Mesenchymal stem cell (in vitro differentiated cells and primary cell): ENCODE measurements around the gene GIPC3.
A peak's percentile ranks its signal among the peaks of the same experiment; 100 is the strongest.

Source experiments
- DNase-seq: peaks from one replicate; pipeline ENCODE4 v3.0.0-alpha.2; 2013
- H2AFZ ChIP-seq: one replicate; pipeline ENCODE4 v1.6.1; 2013; ENCODE audit warnings: low read depth, mild to moderate bottlenecking, control low read depth, inconsistent platforms, low read length, moderate library complexity
- H2AK5ac ChIP-seq: 2 replicates; pipeline ENCODE4 v1.6.1; 2013; ENCODE audit warnings: low read length, moderate library complexity, mild to moderate bottlenecking, inconsistent platforms; ENCODE audit not compliant: severe bottlenecking
- H2BK120ac ChIP-seq: one replicate; pipeline ENCODE4 v1.6.1; 2013; ENCODE audit warnings: low read depth, mild to moderate bottlenecking, inconsistent platforms, low read length, moderate library complexity
- H2BK12ac ChIP-seq, 2 experiments: one replicate each; pipeline ENCODE4 v1.6.1; 2013; ENCODE audit warnings: inconsistent platforms in 2 of 2, low read length in 2 of 2, mild to moderate bottlenecking in 2 of 2, moderate library complexity in 2 of 2, control low read depth in 1 of 2
- H2BK15ac ChIP-seq: one replicate; pipeline ENCODE4 v1.6.1; 2013; ENCODE audit warnings: mild to moderate bottlenecking, low read depth, inconsistent platforms; ENCODE audit not compliant: poor library complexity, severe bottlenecking
- H2BK5ac ChIP-seq: 2 replicates; pipeline ENCODE4 v1.6.1; 2013; ENCODE audit warnings: low read depth, mild to moderate bottlenecking, low read length, control low read depth, inconsistent platforms; ENCODE audit not compliant: poor library complexity, severe bottlenecking
- H3K14ac ChIP-seq, 2 experiments: one replicate each; pipeline ENCODE4 v1.6.1; 2013; ENCODE audit warnings: inconsistent platforms in 2 of 2, low read length in 2 of 2, control low read depth in 1 of 2, mild to moderate bottlenecking in 1 of 2, moderate library complexity in 1 of 2
- H3K18ac ChIP-seq, 2 experiments: one replicate each; pipeline ENCODE4 v1.6.1; 2013; ENCODE audit warnings: inconsistent platforms in 2 of 2, low read length in 2 of 2, control low read depth in 1 of 2, low read depth in 1 of 2, mild to moderate bottlenecking in 1 of 2
- H3K23ac ChIP-seq, 2 experiments: one replicate each; pipeline ENCODE4 v1.6.1; 2013; ENCODE audit warnings: inconsistent platforms in 2 of 2, low read length in 2 of 2, mild to moderate bottlenecking in 2 of 2, moderate library complexity in 2 of 2, control low read depth in 1 of 2
- H3K27ac ChIP-seq: 2 replicates; pipeline ENCODE4 v1.5.1; 2013; ENCODE audit warnings: mild to moderate bottlenecking, moderate library complexity, low read length, control low read depth, inconsistent platforms; ENCODE audit not compliant: poor library complexity, severe bottlenecking
- H3K27me3 ChIP-seq, 2 experiments: 2 replicates each; pipeline versions ENCODE4 v1.6.1 to v1.7.0; 2013; ENCODE audit warnings: low read length in 2 of 2, mild to moderate bottlenecking in 2 of 2, moderate library complexity in 2 of 2, control low read depth in 1 of 2, inconsistent platforms in 1 of 2; ENCODE audit not compliant: control insufficient read depth in 1 of 2, insufficient read depth in 1 of 2
- H3K36me3 ChIP-seq, 2 experiments: 2 replicates each; pipeline versions ENCODE4 v1.6.1 to v1.7.0; 2013; ENCODE audit warnings: low read length in 2 of 2, control low read depth in 1 of 2, inconsistent platforms in 1 of 2, low read depth in 1 of 2, mild to moderate bottlenecking in 1 of 2; ENCODE audit not compliant: insufficient read depth in 2 of 2, control insufficient read depth in 1 of 2
- H3K4ac ChIP-seq, 2 experiments: one replicate each; pipeline ENCODE4 v1.6.1; 2013; ENCODE audit warnings: inconsistent platforms in 2 of 2, low read length in 2 of 2, mild to moderate bottlenecking in 2 of 2, moderate library complexity in 2 of 2, control low read depth in 1 of 2, low read depth in 1 of 2
- H3K4me1 ChIP-seq: 2 replicates; pipeline ENCODE4 v1.6.1; 2013; ENCODE audit warnings: low read depth, low read length, control low read depth; ENCODE audit not compliant: control insufficient read depth, insufficient read depth
- H3K4me2 ChIP-seq: 2 replicates; pipeline ENCODE4 v1.6.1; 2013; ENCODE audit warnings: low read length, mild to moderate bottlenecking, inconsistent platforms; ENCODE audit not compliant: poor library complexity, severe bottlenecking
- H3K4me3 ChIP-seq, 2 experiments: 2 replicates each; pipeline versions ENCODE4 v1.5.1 to v1.7.0; 2013; ENCODE audit warnings: low read length in 2 of 2, mild to moderate bottlenecking in 2 of 2, control low read depth in 1 of 2, low read depth in 1 of 2; ENCODE audit not compliant: insufficient read depth in 1 of 2
- H3K79me1 ChIP-seq: replicated peaks from 2 replicates; pipeline ENCODE4 v1.6.1; 2013; ENCODE audit warnings: mild to moderate bottlenecking, control low read depth, low read length, inconsistent platforms; ENCODE audit not compliant: poor library complexity, severe bottlenecking
- H3K9ac ChIP-seq: 2 replicates; pipeline ENCODE4 v1.7.0; 2013; ENCODE audit warnings: mild to moderate bottlenecking, low read length, moderate library complexity
- H3K9me3 ChIP-seq: 2 replicates; pipeline ENCODE4 v1.7.0; 2013; ENCODE audit warnings: mild to moderate bottlenecking, low read length; ENCODE audit not compliant: control insufficient read depth
- H4K8ac ChIP-seq: one replicate; pipeline ENCODE4 v1.6.1; 2013; ENCODE audit warnings: inconsistent platforms, mild to moderate bottlenecking, low read length, moderate library complexity
- H4K91ac ChIP-seq: one replicate; pipeline ENCODE4 v1.6.1; 2013; ENCODE audit warnings: mild to moderate bottlenecking, low read length, inconsistent platforms
- WGBS: methylation state at CpG from one replicate; pipeline ENCODE4 v1.1.7; 2013; ENCODE audit warnings: mixed read lengths; 5-methylcytosine and 5-hydroxymethylcytosine counted together

GIPC3 gene

DNA sequence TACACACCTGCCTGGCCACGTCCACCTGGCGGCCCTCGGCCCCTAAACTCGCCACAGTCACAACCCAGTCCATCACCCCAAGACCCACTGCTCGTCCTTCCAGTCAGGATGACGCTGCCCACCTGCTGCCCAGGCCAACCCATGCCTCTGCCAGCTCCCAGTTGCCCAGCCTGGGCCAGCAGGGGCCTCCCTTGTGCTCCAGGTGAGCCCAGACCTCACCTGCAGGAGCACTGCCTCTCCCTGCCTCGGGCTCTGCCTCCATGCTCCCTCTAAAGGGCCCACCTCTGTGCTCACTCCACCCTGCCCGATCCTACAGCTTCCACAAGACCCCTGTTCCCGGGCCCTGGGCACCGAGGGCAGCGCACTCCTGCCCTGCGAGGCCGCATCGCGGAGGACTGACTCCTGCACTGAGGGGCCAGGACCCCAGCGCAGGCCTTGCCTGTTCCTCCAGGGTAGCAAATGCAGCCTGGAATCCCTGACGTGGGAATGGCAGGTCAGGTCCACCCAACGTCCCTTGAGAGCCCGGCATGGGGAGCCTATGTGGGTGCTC lies 49.3 kb downstream of the GIPC3 start:
- no peak overlapping the region for H3K9ac ChIP-seq
- H4K8ac ChIP-seq = no peak overlapping the region
- no peak overlapping the region for H2BK120ac ChIP-seq
- no peak overlapping the region for H2AFZ ChIP-seq
- 96% methylated on average over 19 of the region's 19 CpGs for WGBS
- no peak overlapping the region for H2BK12ac ChIP-seq
- no peak overlapping the region for H3K18ac ChIP-seq
- no peak overlapping the region for H3K4me3 ChIP-seq
- peaks cover 1% of the 10 kb centered on the region for H3K4me1 ChIP-seq
- no peak overlapping the region for H3K4me2 ChIP-seq
- no peak overlapping the region for H3K4ac ChIP-seq
- no peak overlapping the region for H2BK15ac ChIP-seq
- no peak overlapping the region for H2BK5ac ChIP-seq
- no peaks in the 10 kb centered on the region for H3K9me3 ChIP-seq
- H3K14ac ChIP-seq = no peak overlapping the region
- peaks cover 48% of the 10 kb centered on the region for H3K79me1 ChIP-seq
- no peak overlapping the region for H3K23ac ChIP-seq
- no peak overlapping the region for H2AK5ac ChIP-seq
- no peak for DNase-seq
- H3K27me3 ChIP-seq = no peaks in the 10 kb centered on the region
- no peak overlapping the region for H4K91ac ChIP-seq
- H3K36me3 ChIP-seq = peaks cover 45 to 91% of the 10 kb centered on the region in 2 experiments
- no peak overlapping the region for H3K27ac ChIP-seq

DNA sequence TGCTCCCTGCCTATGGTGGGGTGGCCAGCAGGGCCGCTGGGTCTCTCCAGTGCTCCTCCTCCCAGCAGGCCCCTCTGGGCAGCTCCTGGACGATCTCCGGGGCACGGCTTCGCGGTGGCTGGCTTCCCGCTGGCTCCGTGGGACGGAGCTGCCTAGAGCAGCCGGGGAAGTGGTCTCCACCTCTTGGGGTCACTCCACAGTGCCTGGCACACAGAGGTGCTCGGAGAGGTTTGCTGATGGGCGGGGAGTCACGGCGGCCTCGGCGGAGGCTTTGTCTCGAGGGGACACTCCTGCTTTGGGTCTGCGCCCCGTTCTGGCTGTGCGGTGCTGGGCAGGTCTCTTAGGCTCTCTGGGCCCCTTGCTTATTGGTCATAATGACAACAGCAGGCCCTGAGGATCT lies 51.2 kb downstream of the GIPC3 start:
- Histone ChIP-seq H2BK12ac (no peak overlapping the region), H3K14ac (no peak overlapping the region)
- 95% methylated on average over 20 of the region's 20 CpGs for WGBS

DNA sequence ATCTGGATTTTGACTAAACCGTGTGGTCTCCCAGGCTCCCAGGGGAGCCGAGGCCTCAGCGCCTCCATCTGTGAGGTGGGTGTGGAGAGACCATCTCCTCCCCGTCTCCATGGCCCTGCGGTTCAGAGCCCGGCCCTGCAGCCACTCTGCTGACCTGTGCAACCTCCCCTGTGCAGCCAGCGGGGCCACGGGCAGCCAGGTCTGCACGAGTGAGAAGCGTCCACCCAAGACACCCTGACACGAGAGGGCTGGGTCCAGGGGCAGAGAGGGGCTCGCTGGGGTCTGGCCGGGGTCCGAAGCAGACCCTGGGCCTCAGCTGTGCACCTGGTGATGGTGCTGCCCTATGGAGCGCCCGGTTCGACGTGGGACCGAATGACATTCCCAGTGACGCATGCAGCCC lies 51.7 kb downstream of the GIPC3 start:
- H3K9ac ChIP-seq = no peak overlapping the region
- H2AK5ac ChIP-seq = no peak overlapping the region
- H2AFZ ChIP-seq = no peak overlapping the region
- H3K27ac ChIP-seq = no peak overlapping the region
- H3K4me1 ChIP-seq = no peaks in the 10 kb centered on the region
- H3K79me1 ChIP-seq = peaks cover 45% of the 10 kb centered on the region
- 95% methylated on average over 20 of the region's 20 CpGs for WGBS
- peaks cover 43 to 88% of the 10 kb centered on the region in 2 experiments for H3K36me3 ChIP-seq
- H3K4me3 ChIP-seq = no peak overlapping the region
- no peak overlapping the region for H2BK15ac ChIP-seq
- H4K8ac ChIP-seq = no peak overlapping the region
- no peak overlapping the region for H3K14ac ChIP-seq
- DNase-seq = no peak
- no peak overlapping the region for H3K23ac ChIP-seq
- no peaks in the 10 kb centered on the region for H3K27me3 ChIP-seq
- H4K91ac ChIP-seq = no peak overlapping the region
- no peaks in the 10 kb centered on the region for H3K9me3 ChIP-seq
- H3K4ac ChIP-seq = no peak overlapping the region
- H2BK5ac ChIP-seq = no peak overlapping the region
- H2BK120ac ChIP-seq = no peak overlapping the region
- H3K4me2 ChIP-seq = no peak overlapping the region
- H2BK12ac ChIP-seq = no peak overlapping the region
- no peak overlapping the region for H3K18ac ChIP-seq

More for the DNA sequence above, 51.2 kb downstream of the GIPC3 start:
- Histone ChIP-seq H4K8ac (peak overlapping the region; percentile 31), H3K27ac (no peak overlapping the region), H3K4me1 (no peaks in the 10 kb centered on the region), H3K4me2 (no peak overlapping the region), H2BK5ac (no peak overlapping the region), H2BK120ac (no peak overlapping the region), H4K91ac (no peak overlapping the region), H3K4me3 (no peak overlapping the region), H3K23ac (no peak overlapping the region), H3K9ac (no peak overlapping the region), H3K27me3 (no peaks in the 10 kb centered on the region), H2AK5ac (no peak overlapping the region), H2AFZ (no peak overlapping the region), H3K36me3 (peaks cover 43 to 88% of the 10 kb centered on the region in 2 experiments), H3K79me1 (peaks cover 44% of the 10 kb centered on the region), H3K18ac (no peak overlapping the region), H3K9me3 (no peaks in the 10 kb centered on the region), H3K4ac (no peak overlapping the region), H2BK15ac (no peak overlapping the region)
- DNase-seq = no peak

DNA sequence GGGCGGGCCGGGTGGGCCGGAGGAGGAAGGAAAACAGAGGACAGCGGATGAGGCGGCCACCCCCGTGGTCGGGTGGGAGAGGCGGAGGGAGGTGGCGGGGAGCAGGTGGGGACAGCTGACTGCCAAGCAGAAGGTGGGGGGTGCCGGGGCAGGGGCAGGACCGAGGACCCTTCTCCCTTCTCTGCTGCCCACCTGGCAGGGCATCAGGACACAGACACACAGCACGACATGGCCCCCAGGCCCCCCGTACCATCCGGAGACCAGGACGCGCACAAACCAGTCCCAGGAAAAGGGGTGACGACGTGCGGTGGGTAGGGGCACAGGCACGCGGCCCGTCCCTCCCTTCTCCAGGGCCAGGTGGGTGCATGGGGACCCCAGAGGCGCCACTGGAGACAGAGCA lies 52.3 kb downstream of the GIPC3 start:
- no peaks in the 10 kb centered on the region for H3K27me3 ChIP-seq
- H2AFZ ChIP-seq = no peak overlapping the region
- 97% methylated on average over 23 of the region's 23 CpGs for WGBS
- H3K9ac ChIP-seq = no peak overlapping the region
- H3K18ac ChIP-seq = no peak overlapping the region
- H2BK12ac ChIP-seq = no peak overlapping the region
- no peak overlapping the region for H2AK5ac ChIP-seq
- H3K9me3 ChIP-seq = no peaks in the 10 kb centered on the region
- no peak for DNase-seq
- no peak overlapping the region for H4K8ac ChIP-seq
- peaks cover 45 to 88% of the 10 kb centered on the region in 2 experiments for H3K36me3 ChIP-seq
- H3K23ac ChIP-seq = no peak overlapping the region
- H4K91ac ChIP-seq = no peak overlapping the region
- no peaks in the 10 kb centered on the region for H3K4me1 ChIP-seq
- no peak overlapping the region for H2BK5ac ChIP-seq
- peaks cover 51% of the 10 kb centered on the region for H3K79me1 ChIP-seq
- H2BK120ac ChIP-seq = no peak overlapping the region
- H3K14ac ChIP-seq = no peak overlapping the region
- no peak overlapping the region for H2BK15ac ChIP-seq
- no peak overlapping the region for H3K4me2 ChIP-seq
- H3K4ac ChIP-seq = no peak overlapping the region
- H3K27ac ChIP-seq = no peak overlapping the region
- H3K4me3 ChIP-seq = no peak overlapping the region
